ENCODE results near the gene HNF4A. TPM values are rescaled to one million over a fixed set of nuclear protein-coding genes. Genes with fewer than 3 reads are reported as not detected.

Gene HNF4A
- total and polyA plus RNA-seq, 4 experiments from 2014 or later: not detected

DNA sequence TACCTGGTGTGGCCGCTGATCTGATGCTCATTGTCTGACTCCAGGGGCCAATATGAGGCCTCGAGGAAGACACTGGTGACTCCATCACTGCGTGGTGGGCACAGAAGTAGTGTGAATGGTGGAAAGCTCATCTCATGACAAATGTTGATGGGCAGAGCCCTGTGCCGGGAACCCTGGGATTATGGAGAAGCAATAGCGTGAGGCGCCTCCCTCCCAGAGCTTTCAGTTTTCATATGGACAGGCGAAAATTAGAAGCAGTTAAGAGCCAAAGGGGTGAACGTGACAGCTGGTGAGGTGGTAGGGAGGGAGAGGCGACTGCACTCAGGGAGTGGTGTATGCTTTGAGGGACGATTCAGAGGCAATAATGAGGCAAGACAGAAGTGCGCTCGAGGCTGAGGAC lies 80.9 kb downstream of the HNF4A start:
- no peak overlapping the region for H3K27ac ChIP-seq (ENCODE audit: low read depth, low read length)
- Mint-ChIP-seq H3K9me3 (no peaks in the 10 kb centered on the region), H3K4me1 (no peaks in the 10 kb centered on the region), H3K27me3 (peaks cover 8 to 14% of the 10 kb centered on the region in 2 donors), H3K36me3 (no peaks in the 10 kb centered on the region), H3K27ac (peak overlapping the region in 1 of 7 donors; percentile 71), H3K4me3 (no peak overlapping the region)
- no peak for DNase-seq
- CTCF ChIA-PET (ENCODE audit: partially characterized antibody): no interaction called here
- POLR2A ChIA-PET (ENCODE audit: partially characterized antibody): no interaction called here
- H3K27me3 ChIP-seq (ENCODE audit: insufficient read depth, low read length): no peaks in the 10 kb centered on the region
- intact Hi-C loops (cut with micrococcal nuclease): no loop called here
- no peaks in the 10 kb centered on the region for H3K36me3 ChIP-seq (ENCODE audit: insufficient read depth, low read length)
- no peak overlapping the region for H3K4me3 ChIP-seq (ENCODE audit: low read length in 2 of 2)
- no peaks in the 10 kb centered on the region for H3K9me3 ChIP-seq (ENCODE audit: control insufficient read depth in 1 of 2, low read length in 2 of 2)
- H3K4me1 ChIP-seq (ENCODE audit: insufficient read depth, low read length): no peaks in the 10 kb centered on the region

DNA sequence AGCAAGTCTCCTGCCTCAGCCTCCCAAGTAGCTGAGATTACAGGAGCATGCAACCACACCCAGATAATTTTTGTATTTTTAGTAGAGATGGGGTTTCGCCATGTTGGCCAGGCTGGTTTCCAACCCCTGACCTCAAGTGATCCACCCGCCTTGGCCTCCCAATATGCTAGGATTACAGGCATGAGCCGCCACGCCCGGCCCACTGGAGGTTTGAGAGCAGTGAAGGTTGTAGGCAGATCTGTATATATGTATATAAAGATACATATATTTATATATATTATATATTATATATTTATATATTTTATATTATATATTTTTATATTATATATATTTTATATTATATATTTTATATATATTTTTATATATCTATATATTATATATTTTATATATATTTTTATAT lies 82.0 kb downstream of the HNF4A start:
- Histone ChIP-seq H3K4me1 (ENCODE audit: insufficient read depth, low read length) (no peaks in the 10 kb centered on the region), H3K4me3 (ENCODE audit: low read length in 2 of 2) (no peak overlapping the region), H3K9me3 (ENCODE audit: control insufficient read depth in 1 of 2, low read length in 2 of 2) (no peaks in the 10 kb centered on the region), H3K27ac (ENCODE audit: low read depth, low read length) (no peak overlapping the region), H3K27me3 (ENCODE audit: insufficient read depth, low read length) (no peaks in the 10 kb centered on the region), H3K36me3 (ENCODE audit: insufficient read depth, low read length) (no peaks in the 10 kb centered on the region)
- Mint-ChIP-seq H3K27me3 (peaks cover 7 to 12% of the 10 kb centered on the region in 2 donors), H3K4me1 (no peaks in the 10 kb centered on the region), H3K36me3 (no peaks in the 10 kb centered on the region), H3K27ac (no peak overlapping the region), H3K9me3 (no peaks in the 10 kb centered on the region), H3K4me3 (no peak overlapping the region)
- no peak for DNase-seq
- intact Hi-C loops (cut with micrococcal nuclease): no loop called here
- CTCF ChIA-PET (ENCODE audit: partially characterized antibody): no interaction called here
- POLR2A ChIA-PET (ENCODE audit: partially characterized antibody): no interaction called here

DNA sequence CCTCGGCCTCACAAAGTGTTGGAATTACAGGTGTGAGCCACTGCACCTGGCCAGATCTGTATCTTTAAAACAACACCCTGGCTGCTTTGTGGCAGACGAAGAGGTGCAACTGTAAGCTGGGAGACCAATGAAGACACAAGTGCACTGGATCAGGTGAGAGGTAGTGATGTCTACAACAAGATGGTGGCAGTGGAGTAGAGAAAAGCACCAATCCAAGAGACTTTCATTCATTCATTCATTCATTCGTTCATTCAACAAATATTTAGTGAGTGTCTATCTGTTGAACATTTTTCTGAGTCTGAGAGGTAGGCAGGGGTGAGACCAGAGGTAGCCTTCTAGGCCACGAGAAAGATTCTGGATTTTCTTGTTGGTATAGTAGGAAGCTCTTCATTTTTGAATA lies 83.3 kb downstream of the HNF4A start:
- Mint-ChIP-seq H3K36me3 (no peaks in the 10 kb centered on the region), H3K4me3 (no peak overlapping the region), H3K9me3 (no peaks in the 10 kb centered on the region), H3K27ac (no peak overlapping the region), H3K4me1 (no peaks in the 10 kb centered on the region), H3K27me3 (peaks cover 6 to 11% of the 10 kb centered on the region in 2 donors)
- no peaks in the 10 kb centered on the region for H3K4me1 ChIP-seq (ENCODE audit: insufficient read depth, low read length)
- no peaks in the 10 kb centered on the region for H3K36me3 ChIP-seq (ENCODE audit: insufficient read depth, low read length)
- no peaks in the 10 kb centered on the region for H3K9me3 ChIP-seq (ENCODE audit: control insufficient read depth in 1 of 2, low read length in 2 of 2)
- no peak overlapping the region for H3K27ac ChIP-seq (ENCODE audit: low read depth, low read length)
- ChIA-PET CTCF (ENCODE audit: partially characterized antibody) (no interaction called here), POLR2A (ENCODE audit: partially characterized antibody) (no interaction called here)
- intact Hi-C loops (cut with micrococcal nuclease): no loop called here
- no peak for DNase-seq
- no peaks in the 10 kb centered on the region for H3K27me3 ChIP-seq (ENCODE audit: insufficient read depth, low read length)
- no peak overlapping the region for H3K4me3 ChIP-seq (ENCODE audit: low read length in 2 of 2)

DNA sequence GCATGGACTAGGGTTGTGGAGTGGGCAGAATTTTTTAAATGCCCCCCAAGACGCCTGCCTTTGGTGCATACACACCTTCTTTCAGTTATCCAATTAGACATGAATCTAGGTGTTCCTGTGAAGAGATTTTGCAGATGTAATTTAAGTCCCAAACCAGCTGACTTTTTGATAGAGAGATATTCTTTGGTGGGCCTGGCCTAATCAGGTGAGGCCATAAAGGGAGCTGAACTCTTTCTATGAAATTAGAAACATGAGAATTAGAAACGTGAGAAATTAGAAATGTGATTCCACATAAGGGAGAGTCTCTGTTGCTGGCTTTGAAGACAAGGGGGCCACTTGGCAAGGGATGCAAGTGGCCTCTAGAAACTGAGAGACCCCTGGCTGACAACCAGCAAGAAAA lies 83.8 kb downstream of the HNF4A start:
- Histone ChIP-seq H3K27ac (ENCODE audit: low read depth, low read length) (no peak overlapping the region), H3K4me1 (ENCODE audit: insufficient read depth, low read length) (no peaks in the 10 kb centered on the region), H3K4me3 (ENCODE audit: low read length in 2 of 2) (no peak overlapping the region), H3K36me3 (ENCODE audit: insufficient read depth, low read length) (no peaks in the 10 kb centered on the region), H3K27me3 (ENCODE audit: insufficient read depth, low read length) (no peaks in the 10 kb centered on the region), H3K9me3 (ENCODE audit: control insufficient read depth in 1 of 2, low read length in 2 of 2) (no peaks in the 10 kb centered on the region)
- H3K27ac Mint-ChIP-seq: no peak overlapping the region
- no peaks in the 10 kb centered on the region for H3K9me3 Mint-ChIP-seq
- ChIA-PET POLR2A (ENCODE audit: partially characterized antibody) (no interaction called here), CTCF (ENCODE audit: partially characterized antibody) (no interaction called here)
- no peak for DNase-seq
- intact Hi-C loops (cut with micrococcal nuclease): no loop called here
- no peak overlapping the region for H3K4me3 Mint-ChIP-seq
- no peaks in the 10 kb centered on the region for H3K36me3 Mint-ChIP-seq
- no peaks in the 10 kb centered on the region for H3K4me1 Mint-ChIP-seq
- peaks cover 6 to 11% of the 10 kb centered on the region in 2 donors for H3K27me3 Mint-ChIP-seq

DNA sequence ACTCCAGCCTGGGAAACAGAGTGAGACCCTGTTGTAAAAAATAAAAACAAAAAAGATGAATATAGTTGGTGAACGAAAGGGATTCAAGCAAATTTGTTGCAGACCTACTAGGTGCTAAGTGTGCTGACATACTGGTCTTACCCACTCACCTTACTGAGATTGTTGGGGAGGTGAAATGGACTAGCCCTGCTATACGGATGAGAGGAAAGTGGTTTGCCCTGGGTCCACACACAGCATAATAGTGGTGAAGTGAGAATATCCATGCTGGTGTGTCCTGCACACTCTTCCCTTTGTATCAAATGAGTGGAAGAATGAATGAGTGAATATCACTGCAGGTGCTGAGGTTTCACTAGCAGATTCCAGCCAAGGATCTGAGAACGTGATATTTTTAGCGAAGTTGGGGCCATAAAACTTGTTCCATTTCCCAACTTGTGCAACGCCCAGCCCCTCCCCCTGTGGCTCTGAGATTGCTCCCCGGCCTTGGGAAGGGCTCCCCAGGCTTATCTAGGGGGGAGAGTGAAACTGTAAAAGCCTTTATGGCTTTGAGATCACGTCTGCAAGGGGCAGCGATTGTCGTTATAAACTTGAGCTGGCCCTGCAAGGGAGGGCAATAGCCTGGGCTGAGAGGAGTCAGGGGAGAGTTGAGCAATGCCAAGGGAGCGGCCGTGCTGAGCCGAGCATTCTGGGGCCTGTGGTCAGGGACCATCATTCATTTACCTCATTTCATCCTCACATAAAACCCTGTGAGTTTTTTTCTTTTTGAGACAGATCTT lies 87.0 kb downstream of the HNF4A start:
- POLR2A ChIA-PET (ENCODE audit: partially characterized antibody): no interaction called here
- CTCF ChIA-PET (ENCODE audit: partially characterized antibody): no interaction called here
- Histone ChIP-seq H3K27ac (ENCODE audit: low read depth, low read length) (no peak overlapping the region), H3K36me3 (ENCODE audit: insufficient read depth, low read length) (no peaks in the 10 kb centered on the region), H3K9me3 (ENCODE audit: control insufficient read depth in 1 of 2, low read length in 2 of 2) (no peaks in the 10 kb centered on the region), H3K4me3 (ENCODE audit: low read length in 2 of 2) (no peak overlapping the region), H3K4me1 (ENCODE audit: insufficient read depth, low read length) (no peaks in the 10 kb centered on the region), H3K27me3 (ENCODE audit: insufficient read depth, low read length) (no peaks in the 10 kb centered on the region)
- intact Hi-C loops (cut with micrococcal nuclease): no loop called here
- peaks cover 8 to 14% of the 10 kb centered on the region in 2 donors for H3K27me3 Mint-ChIP-seq
- H3K9me3 Mint-ChIP-seq: no peaks in the 10 kb centered on the region
- no peak overlapping the region for H3K27ac Mint-ChIP-seq
- no peak for DNase-seq
- H3K4me1 Mint-ChIP-seq: no peaks in the 10 kb centered on the region
- no peaks in the 10 kb centered on the region for H3K36me3 Mint-ChIP-seq
- H3K4me3 Mint-ChIP-seq: no peak overlapping the region

DNA sequence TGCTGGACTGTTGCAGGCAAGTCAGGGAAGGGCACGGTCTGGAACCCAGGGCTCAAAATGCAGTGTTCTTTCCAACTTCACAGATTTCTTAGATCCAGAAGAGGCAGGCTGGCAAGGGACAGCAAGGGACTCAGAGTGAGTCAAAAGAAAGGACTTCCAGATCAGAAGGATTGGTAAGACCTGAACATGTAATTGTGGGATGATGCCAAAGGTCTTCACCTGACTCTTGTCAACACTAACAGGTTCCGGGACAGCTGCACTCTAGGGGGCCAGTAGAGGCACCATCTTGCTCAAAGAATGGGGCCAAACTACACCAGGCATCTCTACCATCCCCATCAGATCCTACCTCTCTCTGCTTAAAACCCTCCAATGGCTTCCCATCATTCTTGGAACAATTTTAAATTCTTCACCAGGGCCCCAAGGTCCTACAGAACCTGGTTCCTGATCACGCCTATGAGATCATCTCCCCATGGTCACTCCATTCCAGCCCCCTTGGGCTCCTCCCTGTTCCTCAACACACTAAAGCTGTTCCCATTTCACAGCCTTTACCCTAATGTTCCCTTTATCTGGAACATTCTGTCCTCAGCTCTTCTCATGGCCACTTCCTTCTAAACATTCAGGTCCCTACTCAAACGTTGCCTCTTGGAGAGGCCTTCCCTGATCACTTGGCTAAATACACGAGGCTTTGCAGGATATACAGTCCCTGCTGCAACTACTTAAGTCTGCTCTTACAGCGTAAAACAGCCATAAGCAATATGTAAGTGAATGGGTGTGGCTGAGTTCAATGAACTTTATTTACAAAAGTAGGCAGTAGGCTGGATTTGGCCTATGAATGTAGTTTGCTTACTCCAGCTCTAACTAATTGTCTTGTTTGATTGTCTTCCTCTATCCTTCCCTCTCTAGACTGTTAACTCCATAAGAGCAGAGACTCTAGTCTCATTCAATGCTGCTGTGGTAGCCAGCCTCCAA lies 90.5 kb downstream of the HNF4A start:
- H3K4me1 Mint-ChIP-seq: no peaks in the 10 kb centered on the region
- no peaks in the 10 kb centered on the region for H3K9me3 Mint-ChIP-seq
- no peak overlapping the region for H3K4me3 Mint-ChIP-seq
- H3K4me3 ChIP-seq (ENCODE audit: low read length in 2 of 2): no peak overlapping the region
- POLR2A ChIA-PET (ENCODE audit: partially characterized antibody): no interaction called here
- no peaks in the 10 kb centered on the region for H3K36me3 Mint-ChIP-seq
- H3K27ac Mint-ChIP-seq: no peak overlapping the region
- H3K4me1 ChIP-seq (ENCODE audit: insufficient read depth, low read length): no peaks in the 10 kb centered on the region
- intact Hi-C loops (cut with micrococcal nuclease): no loop called here
- H3K27ac ChIP-seq (ENCODE audit: low read depth, low read length): no peak overlapping the region
- CTCF ChIA-PET (ENCODE audit: partially characterized antibody): no interaction called here
- H3K9me3 ChIP-seq (ENCODE audit: control insufficient read depth in 1 of 2, low read length in 2 of 2): no peaks in the 10 kb centered on the region
- peaks cover 7 to 10% of the 10 kb centered on the region in 2 donors for H3K27me3 Mint-ChIP-seq
- no peaks in the 10 kb centered on the region for H3K27me3 ChIP-seq (ENCODE audit: insufficient read depth, low read length)
- DNase-seq: no peak
- no peaks in the 10 kb centered on the region for H3K36me3 ChIP-seq (ENCODE audit: insufficient read depth, low read length)

DNA sequence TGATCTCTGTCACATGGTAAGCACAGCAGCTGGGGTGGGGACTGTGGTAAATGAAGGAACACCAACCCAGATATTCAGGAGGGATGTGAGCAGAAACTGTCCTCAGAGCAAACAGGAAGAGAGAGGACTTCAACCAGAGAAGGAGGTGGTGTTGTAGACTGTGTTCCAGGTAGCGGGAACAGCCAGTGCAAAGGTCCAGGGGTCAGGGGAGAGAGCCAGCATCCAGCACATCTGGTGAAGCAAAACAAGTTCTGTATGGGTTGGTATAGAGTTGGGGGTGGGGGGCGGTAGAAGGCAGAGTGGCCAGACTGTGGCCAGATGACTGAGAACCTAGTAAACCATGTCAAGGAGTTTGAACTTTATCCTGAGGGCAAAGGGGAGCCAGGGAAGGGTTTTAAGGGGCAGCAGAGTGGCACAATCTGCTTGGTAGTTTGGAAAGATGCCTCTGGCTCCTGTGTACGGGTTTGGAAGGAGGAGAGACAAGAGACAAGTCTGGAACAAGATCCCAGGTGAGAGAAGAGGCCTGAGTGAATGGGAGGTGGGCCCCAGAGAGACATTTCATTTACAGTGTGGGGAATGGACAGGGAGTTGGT lies 92.4 kb downstream of the HNF4A start:
- no peaks in the 10 kb centered on the region for H3K36me3 ChIP-seq (ENCODE audit: insufficient read depth, low read length)
- H3K4me3 ChIP-seq (ENCODE audit: low read length in 2 of 2): no peak overlapping the region
- Mint-ChIP-seq H3K9me3 (no peaks in the 10 kb centered on the region), H3K4me3 (no peak overlapping the region), H3K4me1 (no peaks in the 10 kb centered on the region), H3K27ac (no peak overlapping the region), H3K36me3 (no peaks in the 10 kb centered on the region), H3K27me3 (peaks cover 4 to 5% of the 10 kb centered on the region in 2 donors)
- DNase-seq: no peak
- ChIA-PET POLR2A (ENCODE audit: partially characterized antibody) (no interaction called here), CTCF (ENCODE audit: partially characterized antibody) (no interaction called here)
- H3K27ac ChIP-seq (ENCODE audit: low read depth, low read length): no peak overlapping the region
- H3K4me1 ChIP-seq (ENCODE audit: insufficient read depth, low read length): no peaks in the 10 kb centered on the region
- H3K27me3 ChIP-seq (ENCODE audit: insufficient read depth, low read length): no peaks in the 10 kb centered on the region
- intact Hi-C loops (cut with micrococcal nuclease): no loop called here
- no peaks in the 10 kb centered on the region for H3K9me3 ChIP-seq (ENCODE audit: control insufficient read depth in 1 of 2, low read length in 2 of 2)

Measured in CD4-positive, alpha-beta memory T cell (primary cell).